HG03442 (cell line): ENCODE measurements around the gene INSC.

Experiments
- ATAC-seq: cut with Tn5 transposase; IDR thresholded peaks from one replicate; pipeline ENCODE4 v1.9.1; 2021; ENCODE audit warnings: mild to moderate bottlenecking, moderate library complexity; ENCODE audit not compliant: unreplicated experiment

INSC gene

GRCh38 chr11:15145151-15145550 is 30.4 kb downstream of the INSC start:
- no peak for ATAC-seq

- no peak for ATAC-seq
Measured at GRCh38 chr11:15145615-15146014, 30.9 kb downstream of the INSC start.

GRCh38 chr11:15146271-15147003 is 31.7 kb downstream of the INSC start:
- no peak for ATAC-seq

- no peak for ATAC-seq
Measured at GRCh38 chr11:15148169-15148568, 33.4 kb downstream of the INSC start.

- no peak for ATAC-seq
Measured at GRCh38 chr11:15149050-15149449, 34.3 kb downstream of the INSC start.

GRCh38 chr11:15150507-15150906 is 35.8 kb downstream of the INSC start:
- ATAC-seq: no peak

- no peak for ATAC-seq
Measured at GRCh38 chr11:15153231-15153630, 38.5 kb downstream of the INSC start.

- no peak for ATAC-seq
Measured at GRCh38 chr11:15157181-15157580, 42.5 kb downstream of the INSC start.

GRCh38 chr11:15157606-15158137 is 42.9 kb downstream of the INSC start:
- ATAC-seq: no peak

GRCh38 chr11:15158351-15159015 is 43.8 kb downstream of the INSC start:
- ATAC-seq: no peak

GRCh38 chr11:15159085-15159484 is 44.4 kb downstream of the INSC start:
- ATAC-seq: peak; percentile 72

GRCh38 chr11:15161790-15162189 is 47.1 kb downstream of the INSC start:
- ATAC-seq: no peak

GRCh38 chr11:15163136-15163535 is 48.4 kb downstream of the INSC start:
- ATAC-seq: no peak

GRCh38 chr11:15166204-15166603 is 51.5 kb downstream of the INSC start:
- no peak for ATAC-seq

- ATAC-seq: no peak
Measured at GRCh38 chr11:15169815-15170551, 55.3 kb downstream of the INSC start.

GRCh38 chr11:15170698-15171097 is 56.0 kb downstream of the INSC start:
- ATAC-seq: no peak

- no peak for ATAC-seq
Measured at GRCh38 chr11:15171956-15172355, 57.2 kb downstream of the INSC start.

- ATAC-seq: no peak
Measured at GRCh38 chr11:15175831-15176230, 61.1 kb downstream of the INSC start.

GRCh38 chr11:15176646-15177163 is 62.0 kb downstream of the INSC start:
- no peak for ATAC-seq

GRCh38 chr11:15177491-15177890 is 62.8 kb downstream of the INSC start:
- ATAC-seq: no peak

GRCh38 chr11:15178214-15178613 is 63.5 kb downstream of the INSC start:
- no peak for ATAC-seq
